ENCODE measurements around the gene FAM50B.

DNA sequence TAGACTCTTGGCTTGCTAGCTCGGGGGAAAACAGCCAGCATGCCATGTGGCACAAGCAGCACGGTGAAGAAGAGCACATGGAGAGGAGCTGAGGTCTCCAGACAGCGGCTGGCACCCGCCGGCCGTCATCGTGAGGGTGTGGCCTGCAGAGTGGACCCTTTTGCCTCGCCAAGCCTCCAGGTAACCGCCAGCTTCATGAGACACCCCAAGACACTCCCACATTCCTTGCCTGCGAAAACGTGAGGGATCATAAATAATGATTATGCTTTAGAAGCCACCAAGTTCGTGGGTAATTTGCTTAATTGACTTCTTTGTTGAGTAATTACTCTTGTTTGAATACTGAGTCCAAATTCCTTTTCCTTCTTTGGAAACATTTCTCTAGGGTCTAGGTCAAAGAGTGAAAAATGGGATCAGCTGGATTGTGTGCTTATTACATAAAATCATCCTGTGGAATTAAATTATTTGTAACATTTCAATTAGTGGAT, 23.2 kb downstream of the FAM50B start:
- TF ChIP-seq, protein P1, sequence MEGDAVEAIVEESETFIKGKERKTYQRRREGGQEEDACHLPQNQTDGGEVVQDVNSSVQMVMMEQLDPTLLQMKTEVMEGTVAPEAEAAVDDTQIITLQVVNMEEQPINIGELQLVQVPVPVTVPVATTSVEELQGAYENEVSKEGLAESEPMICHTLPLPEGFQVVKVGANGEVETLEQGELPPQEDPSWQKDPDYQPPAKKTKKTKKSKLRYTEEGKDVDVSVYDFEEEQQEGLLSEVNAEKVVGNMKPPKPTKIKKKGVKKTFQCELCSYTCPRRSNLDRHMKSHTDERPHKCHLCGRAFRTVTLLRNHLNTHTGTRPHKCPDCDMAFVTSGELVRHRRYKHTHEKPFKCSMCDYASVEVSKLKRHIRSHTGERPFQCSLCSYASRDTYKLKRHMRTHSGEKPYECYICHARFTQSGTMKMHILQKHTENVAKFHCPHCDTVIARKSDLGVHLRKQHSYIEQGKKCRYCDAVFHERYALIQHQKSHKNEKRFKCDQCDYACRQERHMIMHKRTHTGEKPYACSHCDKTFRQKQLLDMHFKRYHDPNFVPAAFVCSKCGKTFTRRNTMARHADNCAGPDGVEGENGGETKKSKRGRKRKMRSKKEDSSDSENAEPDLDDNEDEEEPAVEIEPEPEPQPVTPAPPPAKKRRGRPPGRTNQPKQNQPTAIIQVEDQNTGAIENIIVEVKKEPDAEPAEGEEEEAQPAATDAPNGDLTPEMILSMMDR (IDR thresholded peaks at IDR 0.05) = no peak
- TF ChIP-seq EP300 (IDR thresholded peaks at IDR 0.05) (no peak), POLR2A (IDR thresholded peaks at IDR 0.05; ENCODE audit: low read depth) (no peak), POLR2AphosphoS5 (IDR thresholded peaks at IDR 0.05) (no peak)
